ENCODE data around the gene FAM9C.

FAM9C gene

GRCh38 chrX:13007519-13008188, 36.8 kb downstream of the FAM9C start:
- DNase-seq (ENCODE audit: low read depth): no peak

DNA sequence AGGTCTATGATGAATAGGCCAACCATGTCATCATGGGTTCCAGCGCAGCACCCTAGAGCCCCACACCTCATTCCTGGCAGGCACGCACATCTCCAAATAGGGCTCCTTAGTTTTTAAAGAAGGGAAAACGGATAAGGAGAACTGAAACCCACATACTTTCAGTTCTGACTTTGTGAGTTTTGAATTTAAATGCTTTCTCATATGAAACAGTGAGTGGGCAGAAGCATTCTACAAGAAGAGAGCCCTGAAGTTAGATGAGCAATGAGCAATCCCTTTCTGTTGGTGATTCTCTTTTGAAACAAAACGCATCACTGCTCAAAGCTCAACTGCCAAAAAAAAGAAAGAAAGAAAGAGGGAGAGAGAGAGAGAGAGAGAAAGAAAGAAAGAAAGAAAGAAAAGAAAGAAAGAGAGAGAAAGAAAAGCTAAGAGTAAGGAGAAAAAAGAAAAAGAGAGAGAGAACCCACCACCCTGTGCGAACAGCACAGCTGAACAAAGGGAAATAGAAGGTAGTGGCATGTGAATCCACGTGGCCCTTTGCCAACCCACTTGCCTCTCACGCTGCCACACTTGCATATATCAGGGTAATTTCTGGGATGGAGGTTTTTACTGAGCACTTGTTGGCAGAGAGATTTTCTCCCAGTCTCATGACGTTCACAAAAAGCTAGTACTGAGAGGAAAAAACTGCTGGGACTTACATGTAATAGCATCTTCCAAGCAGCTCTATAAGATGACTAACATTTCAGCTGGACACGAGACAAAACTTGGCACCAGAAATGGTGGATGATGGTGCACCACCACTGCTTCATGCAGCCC, 38.6 kb downstream of the FAM9C start:
- DNase-seq (ENCODE audit: low read depth): no peak

DNA sequence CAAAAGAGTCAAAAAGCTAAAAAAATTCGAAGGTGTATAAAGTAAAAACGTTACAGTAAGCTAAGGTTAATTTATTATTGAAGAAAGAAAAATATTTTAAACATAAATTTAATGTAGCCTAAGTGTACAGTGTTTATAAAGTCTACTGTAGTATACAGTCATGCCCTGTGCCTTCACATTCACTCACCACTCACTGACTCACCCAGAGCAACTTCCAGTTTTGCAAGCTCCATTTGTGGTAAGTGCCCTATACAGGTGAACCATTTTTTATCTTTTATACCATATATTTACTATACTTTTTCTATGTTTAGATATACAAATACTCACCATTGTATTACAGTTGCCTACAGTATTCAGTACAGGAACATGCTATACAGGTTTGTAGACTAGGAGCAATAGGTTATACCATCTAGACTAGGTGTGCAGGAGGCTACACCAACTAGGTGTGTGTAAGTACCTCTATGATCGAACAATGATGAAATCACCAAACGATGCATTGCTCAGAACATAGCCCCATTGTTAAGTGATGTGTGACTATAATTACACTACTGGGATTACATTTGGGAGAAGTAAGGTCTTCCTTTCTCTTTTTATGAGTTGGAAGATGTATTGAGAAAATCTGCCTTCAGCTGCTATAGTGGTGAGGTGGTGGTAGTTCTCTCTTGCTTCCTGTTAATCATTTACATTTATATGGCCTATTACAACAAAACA, 42.3 kb downstream of the FAM9C start:
- no peak for DNase-seq (ENCODE audit: low read depth)

GRCh38 chrX:13001097-13001496, 43.3 kb downstream of the FAM9C start:
- DNase-seq (ENCODE audit: low read depth): no peak

DNA sequence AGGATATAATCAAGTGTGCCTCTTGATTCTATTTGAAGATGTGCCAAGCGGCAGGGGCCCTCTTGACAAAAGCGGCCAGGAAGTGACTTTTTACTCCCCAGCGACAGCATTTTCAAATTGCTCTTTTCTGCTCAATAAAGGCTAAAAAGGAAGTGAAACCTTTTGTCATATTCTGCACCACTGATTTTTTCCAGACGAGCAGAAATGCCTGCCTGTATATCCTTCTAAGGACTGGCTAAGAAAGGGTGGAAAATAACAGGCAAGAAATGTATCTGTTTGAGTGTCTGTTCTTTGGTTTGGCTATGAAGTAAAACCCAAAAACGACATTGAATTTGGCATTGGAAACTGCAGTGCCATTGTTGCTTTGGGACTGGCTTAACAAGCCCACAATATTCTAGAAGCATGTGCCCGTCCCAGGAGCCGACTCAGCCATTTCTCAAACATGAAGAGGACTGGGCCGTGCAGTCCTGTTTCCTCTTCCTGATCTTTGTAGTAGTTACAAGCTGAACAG, 44.1 kb downstream of the FAM9C start:
- DNase-seq (ENCODE audit: low read depth): no peak

DNA sequence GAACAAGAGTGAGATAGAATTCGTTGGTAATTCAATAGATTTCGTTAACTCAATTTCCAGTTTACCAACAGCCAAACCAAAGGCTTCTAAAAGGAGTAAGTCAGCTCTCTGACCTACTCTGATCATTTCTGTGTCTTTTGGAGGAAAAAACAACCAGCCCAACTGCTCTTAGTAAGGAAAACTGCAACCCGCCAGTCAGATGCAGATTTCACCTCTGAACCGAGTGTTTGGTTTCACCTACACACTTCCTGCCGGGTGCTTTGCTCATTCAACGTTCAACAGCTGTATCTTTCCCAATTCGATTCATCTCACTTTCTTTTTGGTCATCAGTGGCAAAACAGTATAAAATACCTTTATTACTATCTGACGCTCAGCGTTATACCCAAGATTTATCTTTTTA, 45.0 kb downstream of the FAM9C start:
- DNase-seq (ENCODE audit: low read depth): no peak

DNA sequence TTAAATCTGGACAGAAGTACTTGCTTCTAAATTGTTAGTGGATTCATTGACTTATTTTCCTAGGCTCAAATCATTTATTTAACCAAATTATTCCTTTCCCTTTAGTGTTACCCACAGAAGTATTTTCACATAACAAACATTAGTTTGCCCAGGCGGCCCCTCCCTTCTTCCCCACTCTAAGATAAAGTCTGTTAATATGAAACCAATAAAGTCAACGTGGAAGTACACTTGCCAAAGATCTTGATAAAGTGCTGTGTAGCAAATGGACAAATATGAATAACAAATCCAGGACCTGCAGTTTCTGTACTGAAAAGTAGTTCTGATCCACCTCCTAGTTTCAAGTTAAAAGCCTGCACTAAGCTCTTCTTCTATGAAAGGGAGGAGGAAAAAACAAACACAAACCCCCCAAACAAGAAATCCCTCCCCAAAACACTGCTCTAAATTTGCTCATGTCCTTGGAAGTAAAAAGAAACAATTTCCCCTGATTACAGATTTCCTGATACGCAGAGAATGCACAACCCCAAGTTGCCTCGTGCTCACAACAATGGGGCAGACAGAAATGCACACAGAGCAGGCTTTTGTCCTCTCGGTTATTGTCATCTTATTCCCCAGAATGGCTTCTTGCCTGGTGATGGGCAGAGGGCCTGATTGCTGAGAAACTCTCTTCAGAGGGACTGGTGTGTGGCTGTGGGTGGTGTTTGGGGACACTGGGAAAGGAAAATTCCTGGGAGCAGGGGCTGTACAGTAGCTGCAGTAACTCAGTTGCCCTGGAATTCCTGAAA, 46.3 kb downstream of the FAM9C start:
- DNase-seq (ENCODE audit: low read depth): no peak

DNA sequence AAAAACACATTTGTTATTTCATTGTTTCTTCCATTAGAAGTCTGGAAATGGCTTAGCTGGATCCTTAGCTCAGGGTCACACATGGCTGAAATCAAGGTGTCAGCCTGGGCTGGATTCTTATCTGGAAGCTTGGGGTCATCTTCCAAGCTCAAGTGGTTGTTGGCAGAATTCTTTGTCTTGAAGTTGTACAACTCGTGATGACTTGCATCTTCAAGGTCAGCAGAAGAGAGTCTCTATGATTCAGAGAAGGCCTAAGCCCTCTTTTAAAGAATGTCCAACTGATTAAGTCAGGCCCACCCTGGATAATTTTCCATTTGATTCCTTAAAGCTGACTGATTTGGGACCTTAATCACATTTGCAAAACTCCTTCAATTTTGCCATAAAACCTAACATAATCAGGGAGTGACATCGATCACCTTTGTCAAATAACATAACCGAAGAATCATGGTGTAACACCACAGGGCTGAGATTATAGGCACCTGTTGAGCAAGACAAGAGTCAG, 47.4 kb downstream of the FAM9C start:
- DNase-seq (ENCODE audit: low read depth): no peak

- DNase-seq (ENCODE audit: low read depth): no peak
These were observed 50.1 kb downstream of the FAM9C start for GRCh38 chrX:12994321-12994720.

- no peak for DNase-seq (ENCODE audit: low read depth)
These were observed 50.6 kb downstream of the FAM9C start for GRCh38 chrX:12993826-12994225.

DNA sequence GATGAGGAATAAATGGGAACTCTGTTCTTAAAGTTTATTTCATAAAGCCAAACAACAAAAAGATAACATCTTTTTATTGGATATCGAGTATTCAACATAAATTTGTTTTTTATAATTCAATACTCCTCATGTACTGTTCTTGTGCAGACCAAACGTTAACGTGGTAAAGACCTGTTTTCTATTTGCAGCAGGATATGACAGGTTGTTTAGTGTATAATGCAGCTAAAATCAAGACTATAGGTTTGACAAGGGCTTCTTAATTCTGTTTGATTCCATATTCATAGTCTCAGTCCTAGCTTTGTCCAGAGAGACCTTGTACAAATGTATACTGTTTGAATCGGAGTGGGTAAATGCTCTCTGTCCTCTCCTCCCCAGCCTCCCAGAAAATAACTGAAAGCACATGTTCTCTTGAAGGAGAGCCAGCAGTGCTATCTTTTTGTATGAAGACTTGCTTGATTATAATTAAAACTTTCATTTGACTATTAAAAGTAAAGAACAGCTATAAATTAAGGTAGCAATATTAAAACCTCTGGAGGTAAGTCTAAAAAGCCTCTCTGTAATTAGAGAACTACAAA, 51.8 kb downstream of the FAM9C start:
- no peak for DNase-seq (ENCODE audit: low read depth)

DNA sequence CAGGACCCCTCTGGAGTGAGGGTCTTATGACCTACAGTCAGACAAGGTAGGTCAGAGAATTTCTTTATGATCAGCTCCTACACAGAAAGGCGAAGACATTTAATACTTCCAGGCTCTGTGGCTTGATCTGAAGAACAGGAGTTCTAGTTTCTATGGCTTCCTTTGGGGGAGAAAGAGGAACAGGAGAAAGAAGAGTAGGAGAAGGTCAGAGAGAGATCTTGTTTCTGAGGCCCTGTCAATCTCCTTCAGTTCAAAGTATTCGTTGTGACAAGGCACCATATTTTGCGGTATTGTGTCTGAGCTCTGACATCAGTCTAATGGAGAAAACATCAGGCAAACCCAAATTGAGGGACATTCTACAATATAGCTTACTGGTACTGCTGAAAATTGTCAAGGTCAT, 52.8 kb downstream of the FAM9C start:
- DNase-seq (ENCODE audit: low read depth): no peak

- no peak for DNase-seq (ENCODE audit: low read depth)
These were observed 55.0 kb downstream of the FAM9C start for GRCh38 chrX:12989461-12989860.

DNA sequence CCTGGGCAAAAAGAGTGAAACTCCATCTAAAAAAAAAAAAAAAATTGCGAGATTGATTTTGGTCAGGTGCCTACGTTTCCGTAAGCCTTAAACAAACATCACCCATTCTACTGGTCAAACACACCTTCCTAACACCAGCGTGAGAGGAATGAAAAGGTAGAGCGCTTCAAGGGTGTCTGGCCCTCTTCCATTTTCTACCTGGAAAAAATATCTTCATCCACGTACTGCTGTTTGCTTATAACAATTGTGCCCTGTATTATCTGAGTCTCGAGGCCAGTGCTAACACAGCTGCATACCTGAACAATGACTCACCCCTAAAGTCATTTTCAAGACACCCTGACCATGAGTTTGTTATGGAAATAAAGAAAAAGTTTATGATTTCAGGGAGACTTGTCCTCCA, 55.6 kb downstream of the FAM9C start:
- DNase-seq (ENCODE audit: low read depth): no peak

- no peak for DNase-seq (ENCODE audit: low read depth)
These were observed 56.4 kb downstream of the FAM9C start for GRCh38 chrX:12987900-12988594.

- no peak for DNase-seq (ENCODE audit: low read depth)
These were observed 57.1 kb downstream of the FAM9C start for GRCh38 chrX:12987340-12987739.

- no peak for DNase-seq (ENCODE audit: low read depth)
These were observed 57.5 kb downstream of the FAM9C start for GRCh38 chrX:12986886-12987285.

DNA sequence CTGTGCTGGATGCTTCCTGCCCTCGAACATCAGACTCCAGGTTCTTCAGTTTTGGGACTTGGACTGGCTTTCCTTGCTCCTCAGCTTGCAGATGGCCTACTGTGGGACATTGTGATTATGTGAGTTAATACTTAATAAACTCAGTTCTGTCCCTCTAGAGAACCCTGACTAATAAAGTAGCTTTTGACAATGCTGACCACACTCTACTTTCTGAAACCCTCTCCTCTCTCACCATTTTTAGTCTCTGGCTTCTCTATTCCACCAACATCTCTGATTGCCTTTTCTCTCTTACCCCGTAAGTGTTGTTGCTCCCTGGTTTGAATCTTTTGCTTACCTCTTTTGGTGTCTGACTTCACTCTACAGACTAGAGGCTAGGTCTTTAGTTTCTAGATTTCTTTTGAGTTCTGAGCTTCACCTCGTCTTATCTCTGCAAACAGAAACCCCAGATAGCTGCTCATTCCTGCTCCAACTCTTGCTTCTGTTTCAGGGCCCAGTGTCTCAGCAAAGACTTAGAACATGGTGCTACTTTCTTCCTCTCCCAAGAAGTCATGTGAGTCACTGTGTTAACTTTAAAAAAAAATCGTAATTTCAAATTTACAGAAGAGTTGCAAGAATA, 58.1 kb downstream of the FAM9C start:
- DNase-seq (ENCODE audit: low read depth): no peak
